Neural cell (in vitro differentiated cells): Measurements from ENCODE around the gene TRPV5.

Experiments used
- CTCF ChIP-seq: fragments of 450-650 bp; IDR thresholded peaks from 2 replicates; pipeline ENCODE4 v1.5.1; 2014; ENCODE audit warnings: antibody characterized with exemption, mild to moderate bottlenecking, moderate library complexity; ENCODE audit not compliant: poor library complexity, severe bottlenecking
- EP300 ChIP-seq: fragments of 450-650 bp; conservative IDR thresholded peaks from 2 replicates; pipeline ENCODE4 v1.6.1; 2014; ENCODE audit warnings: antibody characterized with exemption, mild to moderate bottlenecking, moderate library complexity; ENCODE audit not compliant: poor library complexity, severe bottlenecking
- EZH2 ChIP-seq: fragments of 200-600, 300-800 bp; shearing (Covaris generic), sonication (generic); IDR thresholded peaks from 2 replicates; pipeline ENCODE4 v1.6.1; 2014; ENCODE audit warnings: antibody characterized with exemption, low read length, borderline replicate concordance, mild to moderate bottlenecking; ENCODE audit not compliant: insufficient read depth, poor library complexity, severe bottlenecking
- POLR2AphosphoS5 ChIP-seq: IDR thresholded peaks from 2 replicates; pipeline ENCODE4 v1.6.1; 2012
- RAD21 ChIP-seq: fragments of 450-650 bp; conservative IDR thresholded peaks from 2 replicates; pipeline ENCODE4 v1.6.1; 2014; ENCODE audit warnings: antibody characterized with exemption, mild to moderate bottlenecking, moderate library complexity
- REST ChIP-seq: IDR thresholded peaks from 2 replicates; pipeline ENCODE4 v1.6.1; 2012; ENCODE audit warnings: borderline replicate concordance
- SMC3 ChIP-seq: fragments of 450-650 bp; conservative IDR thresholded peaks from 2 replicates; pipeline ENCODE4 v1.6.1; 2014; ENCODE audit warnings: antibody characterized with exemption, mild to moderate bottlenecking, moderate library complexity; ENCODE audit not compliant: poor library complexity
- TAF1 ChIP-seq: IDR thresholded peaks from 2 replicates; pipeline ENCODE4 v1.6.1; 2012; ENCODE audit warnings: low read depth

- TF ChIP-seq EZH2 (no peak), CTCF (no peak), SMC3 (no peak), TAF1 (no peak), REST (no peak), RAD21 (no peak), POLR2AphosphoS5 (no peak), EP300 (no peak)
Observed at GRCh38 chr7:142883571-142884285, 49.8 kb downstream of the TRPV5 start.
